ENCODE data around the gene SOD2.
"Not testable (repeated sequence)": the region's sequence is repeated elsewhere in the genome, so short reads cannot be mapped to it uniquely, and the experiment has no call there.

Gene SOD2

GRCh38 chr6:159681191-159681880 lies 11.7 kb downstream of the SOD2 start:
- DNase-seq = no peak

DNA sequence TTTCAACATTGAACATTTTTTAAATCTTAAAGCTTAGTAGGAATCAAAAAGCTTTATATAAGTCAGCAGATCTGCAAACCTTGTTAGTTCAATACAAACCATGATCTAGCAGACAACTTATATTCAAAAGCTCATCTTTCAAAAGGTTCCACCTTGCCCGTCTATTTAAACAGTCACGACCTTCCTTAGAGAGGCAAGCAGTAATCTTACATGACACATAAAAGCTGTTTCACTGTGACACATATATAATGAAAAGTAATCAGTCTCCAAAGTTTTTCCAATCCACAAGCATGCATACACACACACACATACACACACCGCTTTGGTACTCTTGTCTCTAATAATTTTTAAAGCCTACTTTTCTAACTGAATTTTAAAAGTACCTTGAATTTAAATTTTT lies 12.9 kb downstream of the SOD2 start:
- DNase-seq = no peak

DNA sequence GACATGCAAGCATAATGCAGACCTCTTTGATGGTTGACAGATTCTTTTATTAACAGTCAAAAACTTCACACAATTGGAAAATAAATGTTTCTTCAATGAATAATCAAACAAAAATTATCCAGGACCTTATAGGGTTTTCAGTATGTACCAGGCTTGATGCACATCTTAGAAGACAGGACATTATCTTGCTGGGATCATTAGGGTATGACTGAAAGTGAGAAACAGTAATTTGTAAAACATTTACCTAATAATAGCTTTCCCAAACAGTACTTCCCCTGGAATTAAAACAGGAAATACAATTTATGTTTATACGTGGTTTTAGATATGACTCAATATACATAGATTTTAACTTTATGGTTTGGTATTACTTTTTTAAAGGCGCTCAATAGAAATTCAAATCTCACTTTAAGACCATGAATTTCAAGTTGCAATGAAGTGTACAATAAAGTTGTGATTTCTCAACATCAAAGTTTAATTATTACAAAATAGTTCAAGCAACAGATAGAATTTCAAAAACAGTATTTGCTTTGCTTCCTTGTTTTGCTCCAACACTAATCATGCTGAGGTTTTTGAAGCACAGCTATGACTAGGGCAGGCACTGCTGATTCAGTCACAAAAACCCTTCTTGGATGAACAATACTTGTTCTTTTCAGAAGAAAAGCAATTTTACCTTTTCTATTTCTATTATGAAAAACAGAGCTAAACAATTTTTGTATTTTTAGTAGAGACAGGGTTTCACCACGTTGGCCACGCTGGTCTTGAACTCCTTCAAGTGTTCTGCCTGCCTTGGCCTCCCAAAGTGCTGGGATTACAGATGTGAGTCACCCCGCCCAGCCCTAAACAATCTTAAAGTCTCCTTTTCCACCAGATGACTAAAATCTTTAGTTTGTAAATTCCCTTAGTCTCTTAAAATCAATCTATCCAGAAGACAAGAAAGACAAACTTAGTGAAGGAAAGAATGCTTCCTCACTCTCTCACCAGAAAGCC lies 13.7 kb downstream of the SOD2 start:
- DNase-seq = no peak

DNA sequence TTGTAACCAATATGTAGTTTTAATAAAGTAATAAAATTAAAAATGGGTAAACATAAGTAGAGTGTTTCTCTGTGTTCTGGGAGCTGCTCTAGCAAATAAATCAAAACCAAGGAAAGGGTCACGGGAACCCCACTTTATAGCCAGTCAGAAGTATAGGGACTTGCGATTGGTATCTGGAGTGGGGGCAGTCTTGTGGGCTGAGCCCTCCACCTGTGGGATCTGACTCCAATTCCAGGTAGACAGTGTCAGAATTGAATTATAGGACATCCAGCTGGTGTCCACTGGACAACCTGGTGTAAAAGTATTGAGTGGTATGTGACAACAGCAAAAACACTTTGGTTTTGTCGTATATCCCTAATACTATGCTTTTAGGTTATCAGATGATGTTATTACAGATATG lies 14.5 kb downstream of the SOD2 start:
- DNase-seq = no peak

DNA sequence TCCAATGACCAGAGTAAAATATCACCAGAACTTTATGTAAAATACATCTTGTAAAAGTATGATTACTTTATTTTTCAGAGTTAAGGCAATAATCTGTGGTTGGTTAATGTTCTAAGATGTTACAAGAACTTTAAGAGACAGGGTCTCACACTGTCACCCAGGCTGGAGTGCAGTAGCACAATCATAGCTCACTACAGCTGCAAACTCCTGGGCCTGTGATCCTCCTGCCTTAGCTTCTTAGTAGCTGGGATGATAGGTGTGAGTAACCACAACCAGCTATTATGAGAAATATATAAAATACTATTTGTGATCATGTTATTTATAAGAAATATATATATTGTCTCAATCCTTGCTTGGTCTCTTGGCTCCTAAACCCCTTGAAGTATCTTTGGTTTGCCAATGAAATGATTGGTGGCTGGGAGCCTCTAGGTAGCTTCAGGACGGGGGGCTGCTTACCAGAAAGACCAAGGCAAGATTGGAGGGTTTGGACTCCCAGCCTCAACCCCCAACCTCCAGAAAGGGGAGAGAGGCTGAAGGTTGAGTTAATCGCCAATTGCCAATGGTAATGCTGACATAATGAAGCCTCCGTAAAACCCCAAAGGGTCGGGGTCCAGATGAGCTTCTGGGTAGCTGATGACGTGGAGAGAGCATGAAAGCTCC lies 15.4 kb downstream of the SOD2 start:
- no peak for DNase-seq

DNA sequence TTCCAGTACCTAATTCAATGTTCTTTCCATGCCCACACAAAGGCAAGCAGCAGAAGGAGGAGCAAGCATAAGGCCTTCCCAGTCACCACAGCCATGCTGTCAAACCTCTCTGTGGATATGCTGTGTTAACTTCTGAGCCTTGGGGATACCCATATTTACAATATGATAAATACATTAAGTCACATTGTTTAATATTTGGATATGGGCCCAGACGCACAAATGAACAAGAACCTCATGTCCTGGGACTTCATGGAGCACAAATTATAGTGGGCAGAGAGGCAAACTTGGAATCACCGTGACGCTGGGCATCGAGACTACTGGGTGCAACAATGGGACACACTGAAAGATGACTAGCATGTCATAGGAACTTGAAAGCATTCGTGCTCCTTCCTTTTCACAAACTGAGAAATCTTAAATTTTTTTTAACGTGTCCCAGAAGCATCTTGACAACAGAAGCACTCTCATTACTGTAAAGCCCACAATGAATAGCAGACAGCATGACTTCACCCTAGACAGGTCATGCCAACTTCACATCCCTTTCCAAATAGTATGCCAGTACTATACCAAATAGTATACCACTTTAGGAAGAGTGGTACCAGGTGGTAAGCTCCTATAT lies 16.0 kb downstream of the SOD2 start:
- DNase-seq = no peak

DNA sequence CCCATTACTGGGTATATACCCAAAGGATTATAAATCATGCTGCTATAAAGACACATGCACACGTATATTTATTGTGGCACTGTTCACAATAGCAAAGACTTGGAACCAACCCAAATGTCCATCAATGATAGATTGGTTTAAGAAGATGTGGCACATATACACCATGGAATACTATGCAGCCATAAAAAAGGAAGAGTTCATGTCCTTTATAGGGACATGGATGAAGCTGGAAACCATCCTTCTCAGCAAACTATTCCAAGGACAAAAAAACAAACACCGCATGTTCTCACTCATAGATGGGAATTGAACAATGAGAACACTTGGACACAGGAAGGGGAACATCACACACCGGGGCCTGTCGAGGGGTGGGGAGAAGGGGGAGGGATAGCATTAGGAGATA lies 16.8 kb downstream of the SOD2 start:
- not testable (repeated sequence) for DNase-seq

GRCh38 chr6:159665868-159666635 lies 27.0 kb downstream of the SOD2 start:
- DNase-seq = no peak

GRCh38 chr6:159663368-159663889 lies 29.6 kb downstream of the SOD2 start:
- not testable (repeated sequence) for DNase-seq

GRCh38 chr6:159661977-159662376 lies 31.1 kb downstream of the SOD2 start:
- not testable (repeated sequence) for DNase-seq

DNA sequence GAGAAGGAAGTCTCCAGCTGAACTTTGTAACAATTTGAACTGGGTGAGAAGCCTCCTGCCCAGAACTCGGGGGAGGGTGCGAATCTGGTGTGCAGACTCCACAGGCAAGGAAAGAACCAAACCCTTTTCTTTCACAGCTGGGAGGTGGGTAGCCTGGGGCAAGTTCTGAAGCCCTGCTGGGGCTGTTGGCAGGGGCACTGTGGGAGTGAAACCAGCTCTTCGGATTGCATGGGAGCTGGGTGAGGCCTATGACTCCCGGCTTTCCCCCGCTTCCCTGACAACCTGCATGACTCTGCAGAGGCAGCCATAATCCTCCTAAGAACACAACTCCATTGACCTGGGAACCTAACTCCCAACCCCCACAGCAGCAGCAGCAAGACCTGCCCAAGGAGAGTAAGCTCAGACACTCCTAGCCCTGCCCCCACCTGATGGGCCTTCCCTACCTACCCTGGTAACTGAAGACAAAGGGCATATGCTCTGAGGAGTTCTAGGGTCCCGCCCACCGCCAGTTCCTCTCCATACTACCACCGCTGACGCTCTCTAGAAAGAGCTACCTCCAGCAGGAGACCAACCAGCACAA lies 37.5 kb downstream of the SOD2 start:
- DNase-seq = no peak

DNA sequence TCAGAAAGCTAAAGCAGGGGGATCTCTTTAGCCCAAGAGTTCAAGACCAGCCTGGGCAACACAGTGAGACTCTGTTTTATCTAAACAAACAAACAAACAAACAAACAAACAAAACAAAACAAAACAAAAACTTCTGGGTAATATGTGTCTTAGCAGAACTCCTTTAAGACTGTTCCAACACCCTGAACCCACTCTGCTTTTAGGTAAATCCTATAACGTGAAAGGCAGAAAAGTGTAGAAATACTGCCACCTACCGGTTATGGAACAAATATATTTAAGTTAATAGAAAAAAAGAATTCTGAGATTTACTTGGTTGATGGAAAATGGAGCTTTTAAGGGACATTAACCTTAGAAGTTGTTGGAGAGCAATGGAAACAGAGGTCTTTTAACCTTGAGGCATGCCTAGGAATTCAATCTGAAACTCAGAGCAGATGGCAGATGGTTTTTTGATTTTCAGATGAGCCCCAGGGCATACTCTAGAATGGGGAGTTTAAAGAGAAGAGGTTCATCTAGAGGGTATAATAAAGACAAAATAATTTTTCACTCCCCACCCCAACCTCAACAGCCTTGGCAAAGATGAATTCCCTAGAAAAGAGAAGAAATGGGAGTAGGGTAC lies 38.5 kb downstream of the SOD2 start:
- no peak for DNase-seq

DNA sequence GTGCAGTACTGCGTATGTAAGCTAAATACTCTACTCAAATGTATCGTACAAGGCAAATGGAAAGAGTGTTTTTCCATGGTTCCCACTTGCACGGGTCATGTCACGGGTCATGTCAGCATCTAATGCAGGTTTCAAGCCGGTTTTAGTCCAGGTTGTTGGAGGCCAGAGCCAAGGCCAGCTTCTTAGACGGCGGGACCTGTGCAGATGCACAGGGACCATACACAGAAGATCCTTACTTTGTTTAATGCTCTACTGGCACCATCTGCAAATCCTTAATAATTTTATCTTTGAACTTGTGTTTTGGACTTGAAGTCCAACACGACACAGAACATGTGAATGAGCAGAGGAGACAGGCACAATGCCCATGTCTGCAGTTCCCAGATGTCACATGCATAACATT lies 42.7 kb downstream of the SOD2 start:
- no peak for DNase-seq

DNA sequence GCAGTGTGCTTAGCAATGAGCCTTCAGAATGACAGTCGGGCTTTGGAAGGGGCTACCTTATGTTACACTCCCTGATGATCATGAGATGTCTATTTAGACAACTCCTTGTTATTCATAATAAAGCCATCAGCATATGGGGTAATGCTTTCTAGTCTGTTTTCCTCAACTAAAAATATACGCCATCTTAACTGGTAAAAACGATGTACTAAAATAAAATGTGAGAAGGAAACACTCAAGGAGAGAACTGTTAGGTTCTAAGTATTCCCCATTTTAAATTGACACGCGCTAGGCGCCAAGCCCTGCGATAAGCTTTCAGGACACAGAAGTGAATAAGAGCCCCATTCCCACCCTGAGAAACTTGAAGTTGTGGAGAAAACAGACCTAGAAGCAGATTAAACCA lies 43.6 kb downstream of the SOD2 start:
- no peak for DNase-seq

DNA sequence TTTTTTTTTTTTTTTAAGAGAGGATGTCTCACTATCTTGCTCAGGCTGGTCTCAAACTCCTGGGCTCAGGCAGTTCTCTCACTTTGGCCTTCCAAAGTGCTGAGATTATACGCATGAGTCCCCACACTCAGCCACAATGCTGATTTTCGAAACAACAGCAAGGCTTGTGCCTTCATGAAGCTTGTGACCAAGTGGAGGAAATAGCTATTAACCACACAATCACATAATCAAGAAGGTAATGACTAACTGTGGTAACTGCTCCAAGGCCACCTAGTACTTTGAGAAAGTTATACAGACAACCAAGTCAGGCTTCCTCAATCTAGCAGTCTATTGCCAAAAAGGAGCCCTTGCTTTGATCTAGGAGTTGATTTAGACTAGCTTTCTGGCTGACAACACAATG lies 46.3 kb downstream of the SOD2 start:
- no peak for DNase-seq

DNA sequence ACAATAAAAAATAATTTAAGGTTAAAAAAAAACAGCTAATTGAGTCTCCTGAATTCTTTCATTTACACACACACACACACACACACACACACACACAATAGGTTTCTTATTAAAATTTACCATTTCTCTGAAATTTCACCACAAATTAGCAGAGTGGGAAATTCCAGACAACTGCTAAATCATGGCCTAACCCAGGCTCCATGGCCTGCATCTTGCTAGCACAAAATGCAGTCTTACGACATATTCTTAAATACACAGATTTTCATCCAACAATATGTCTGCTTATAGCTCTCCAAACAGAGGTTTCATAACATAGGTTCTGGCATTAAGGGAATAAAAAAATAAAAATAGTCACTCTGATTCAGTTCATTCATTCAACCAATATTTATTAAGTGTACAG lies 46.9 kb downstream of the SOD2 start:
- DNase-seq = no peak

GRCh38 chr6:159645640-159646039 lies 47.4 kb downstream of the SOD2 start:
- no peak for DNase-seq
